KMS-11 (cell line): Measurements from ENCODE around the gene DBNDD1.
"Not testable (repeated sequence)": the region's sequence is repeated elsewhere in the genome, so short reads cannot be mapped to it uniquely, and the experiment has no call there.

Experiments used
- H2AFZ ChIP-seq: fragments of 200-600 bp; sonication (generic); 2 replicates; pipeline ENCODE4 v1.6.1; 2016; ENCODE audit warnings: antibody characterized with exemption, mixed run types, low read depth
- H3K27ac ChIP-seq: fragments of 200-600 bp; sonication (generic); 2 replicates; pipeline ENCODE4 v1.6.1; 2016; ENCODE audit warnings: mild to moderate bottlenecking, mixed run types
- H3K27me3 ChIP-seq: fragments of 200-600 bp; sonication (generic); 2 replicates; pipeline ENCODE4 v1.6.1; 2017; ENCODE audit warnings: mild to moderate bottlenecking, low read depth, mixed run types, moderate library complexity; ENCODE audit not compliant: insufficient read depth
- H3K36me3 ChIP-seq: fragments of 200-600 bp; sonication (generic); 2 replicates; pipeline ENCODE4 v1.6.1; 2017; ENCODE audit warnings: mild to moderate bottlenecking, mixed run types; ENCODE audit not compliant: insufficient read depth
- H3K4me1 ChIP-seq: fragments of 200-600 bp; sonication (generic); 2 replicates; pipeline ENCODE4 v1.6.1; 2016; ENCODE audit warnings: mild to moderate bottlenecking, low read depth, mixed run types; ENCODE audit not compliant: poor library complexity, severe bottlenecking
- H3K4me2 ChIP-seq: fragments of 200-600 bp; sonication (generic); 2 replicates; pipeline ENCODE4 v1.7.0; 2016; ENCODE audit warnings: mild to moderate bottlenecking, mixed run types
- H3K4me3 ChIP-seq: fragments of 200-600 bp; sonication (generic); IDR thresholded peaks from 2 replicates; pipeline ENCODE4 v1.6.1; 2017; ENCODE audit warnings: low read depth, low read length, mixed read lengths; ENCODE audit not compliant: insufficient read depth
- H3K79me2 ChIP-seq: fragments of 200-600 bp; sonication (generic); 2 replicates; pipeline ENCODE4 v1.6.1; 2016; ENCODE audit warnings: low read depth, mixed run types; ENCODE audit not compliant: insufficient read depth
- H3K9ac ChIP-seq: fragments of 200-600 bp; sonication (generic); 2 replicates; pipeline ENCODE4 v1.6.1; 2016; ENCODE audit warnings: mild to moderate bottlenecking, mixed run types
- H4K20me1 ChIP-seq: fragments of 200-600 bp; sonication (generic); 2 replicates; pipeline ENCODE4 v1.6.1; 2016; ENCODE audit warnings: mild to moderate bottlenecking, mixed run types; ENCODE audit not compliant: insufficient read depth
- TF ChIP-seq, protein P1 (sequence below): fragments of 200-600 bp; sonication (generic); conservative IDR thresholded peaks from 2 replicates; pipeline ENCODE4 v1.6.1; 2017; ENCODE audit warnings: low read depth, mild to moderate bottlenecking, antibody characterized with exemption, low read length, moderate library complexity, mixed read lengths

The DBNDD1 gene

GRCh38 chr16:89973235-89973634, 46.0 kb downstream of the DBNDD1 start:
- H3K79me2 ChIP-seq, result peaks cover 51% of the 10 kb centered on the region
- H3K4me3 ChIP-seq, result no peak overlapping the region
- peak overlapping the region; percentile 69 for H3K27ac ChIP-seq
- peak overlapping the region; percentile 98 for H3K4me2 ChIP-seq
- no peaks in the 10 kb centered on the region for H3K36me3 ChIP-seq
- TF ChIP-seq, protein P1, sequence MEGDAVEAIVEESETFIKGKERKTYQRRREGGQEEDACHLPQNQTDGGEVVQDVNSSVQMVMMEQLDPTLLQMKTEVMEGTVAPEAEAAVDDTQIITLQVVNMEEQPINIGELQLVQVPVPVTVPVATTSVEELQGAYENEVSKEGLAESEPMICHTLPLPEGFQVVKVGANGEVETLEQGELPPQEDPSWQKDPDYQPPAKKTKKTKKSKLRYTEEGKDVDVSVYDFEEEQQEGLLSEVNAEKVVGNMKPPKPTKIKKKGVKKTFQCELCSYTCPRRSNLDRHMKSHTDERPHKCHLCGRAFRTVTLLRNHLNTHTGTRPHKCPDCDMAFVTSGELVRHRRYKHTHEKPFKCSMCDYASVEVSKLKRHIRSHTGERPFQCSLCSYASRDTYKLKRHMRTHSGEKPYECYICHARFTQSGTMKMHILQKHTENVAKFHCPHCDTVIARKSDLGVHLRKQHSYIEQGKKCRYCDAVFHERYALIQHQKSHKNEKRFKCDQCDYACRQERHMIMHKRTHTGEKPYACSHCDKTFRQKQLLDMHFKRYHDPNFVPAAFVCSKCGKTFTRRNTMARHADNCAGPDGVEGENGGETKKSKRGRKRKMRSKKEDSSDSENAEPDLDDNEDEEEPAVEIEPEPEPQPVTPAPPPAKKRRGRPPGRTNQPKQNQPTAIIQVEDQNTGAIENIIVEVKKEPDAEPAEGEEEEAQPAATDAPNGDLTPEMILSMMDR, result no peak
- peak overlapping the region; percentile 98 for H2AFZ ChIP-seq
- H3K27me3 ChIP-seq, result no peaks in the 10 kb centered on the region
- H3K4me1 ChIP-seq, result peaks cover 15% of the 10 kb centered on the region
- no peaks in the 10 kb centered on the region for H4K20me1 ChIP-seq
- H3K9ac ChIP-seq, result peak overlapping the region; percentile 92

DNA sequence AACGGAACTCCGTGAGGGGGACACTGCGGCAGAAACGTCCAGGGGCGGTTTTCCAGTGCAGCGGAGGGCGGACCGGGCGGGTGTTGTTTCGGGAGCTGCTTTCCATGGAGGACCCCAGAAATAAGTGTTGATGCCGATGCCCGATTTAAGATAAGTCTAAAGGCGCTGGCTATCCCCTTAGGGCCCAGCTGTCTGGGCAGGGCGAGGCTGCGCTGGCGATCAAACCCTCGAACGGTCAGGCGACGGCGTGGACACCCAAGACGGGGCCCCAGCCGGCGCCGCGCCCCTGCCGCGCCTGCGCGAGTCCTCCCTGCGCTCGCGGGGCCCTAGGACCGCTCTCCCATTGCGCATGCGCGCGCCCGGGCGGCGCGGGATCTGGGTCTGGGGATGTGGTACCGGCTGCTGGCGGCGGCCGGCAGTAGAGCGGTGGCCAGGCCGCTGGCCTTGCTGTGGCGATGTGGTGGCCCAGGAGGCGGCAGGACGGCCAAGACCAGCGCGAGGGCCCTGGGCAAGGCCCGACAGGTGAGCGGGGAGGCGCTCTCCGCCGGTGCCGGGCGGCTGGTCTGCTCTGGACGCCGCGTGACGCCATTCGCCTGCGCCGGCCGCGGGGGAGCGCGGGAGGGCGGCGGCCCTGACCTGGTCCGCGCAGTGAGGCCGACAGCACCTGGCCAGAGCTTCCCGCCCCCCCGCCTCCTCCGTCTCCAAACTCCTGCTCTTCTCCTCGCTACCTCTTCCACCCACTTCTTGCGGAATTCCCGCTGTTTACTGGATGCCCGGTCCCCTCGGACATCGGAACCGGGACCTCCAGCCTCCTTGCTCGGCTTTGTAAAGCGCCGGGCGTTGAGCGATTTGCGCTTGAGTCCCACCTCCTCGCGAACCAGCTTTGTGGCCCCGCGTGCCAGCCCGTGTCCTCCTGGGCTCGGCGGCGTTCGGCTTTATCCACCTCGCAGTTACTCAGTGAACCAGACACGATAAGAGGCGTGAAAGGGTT, 46.7 kb downstream of the DBNDD1 start:
- H3K27ac ChIP-seq, result peak overlapping the region; percentile 69
- peaks cover 48% of the 10 kb centered on the region for H3K79me2 ChIP-seq
- TF ChIP-seq, protein P1, result 0 out of 2 replicates have a peak, but pooled peaks have one; percentile 11
- H3K4me3 ChIP-seq, result peak overlapping the region; percentile 29
- H2AFZ ChIP-seq, result peak overlapping the region; percentile 98
- no peaks in the 10 kb centered on the region for H4K20me1 ChIP-seq
- peak overlapping the region; percentile 98 for H3K4me2 ChIP-seq
- peak overlapping the region; percentile 92 for H3K9ac ChIP-seq
- no peaks in the 10 kb centered on the region for H3K27me3 ChIP-seq
- H3K4me1 ChIP-seq, result peaks cover 15% of the 10 kb centered on the region
- no peaks in the 10 kb centered on the region for H3K36me3 ChIP-seq

DNA sequence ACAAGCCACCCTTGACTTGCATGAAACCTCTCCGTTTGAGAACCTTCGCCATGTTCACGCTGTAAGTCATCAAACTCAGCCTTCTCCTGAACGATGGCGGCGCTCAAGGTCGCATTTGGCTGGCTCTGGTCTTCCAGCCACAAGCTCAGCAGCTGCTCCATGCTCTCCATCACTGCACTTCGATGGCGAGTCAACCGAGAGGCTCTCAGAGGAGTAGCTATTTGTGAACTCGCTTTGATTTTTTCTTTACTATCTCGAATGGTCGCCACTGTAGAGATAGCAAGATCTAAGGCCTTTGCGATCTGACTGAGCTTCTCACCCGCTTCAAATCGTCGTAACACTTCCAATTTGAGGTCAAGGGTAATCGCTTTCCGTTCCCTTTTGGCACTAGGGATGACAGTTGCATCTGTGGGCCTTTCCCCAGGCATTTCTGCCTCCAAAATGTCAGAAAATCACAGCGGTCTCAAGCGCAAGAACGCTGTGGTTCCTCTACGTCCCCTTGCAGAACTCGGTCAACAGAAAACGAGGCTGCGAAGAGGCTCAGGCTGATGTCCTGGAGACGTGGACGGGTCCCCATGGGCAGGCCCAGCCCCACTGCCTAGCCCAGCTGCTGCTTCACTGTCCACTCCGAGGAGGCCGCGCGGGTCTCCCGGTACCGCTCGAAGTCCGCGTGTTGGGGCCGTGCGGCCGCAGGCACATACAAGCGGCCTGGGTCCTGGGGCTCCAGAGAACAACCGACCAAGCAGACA, 47.6 kb downstream of the DBNDD1 start:
- Histone ChIP-seq H3K4me3 (peak overlapping the region; percentile 29), H3K27ac (peak overlapping the region; percentile 69), H4K20me1 (no peaks in the 10 kb centered on the region), H3K4me1 (peaks cover 15% of the 10 kb centered on the region), H2AFZ (peak overlapping the region; percentile 98), H3K9ac (peak overlapping the region; percentile 92; the same call in 1 of the 2 replicates), H3K79me2 (peaks cover 39% of the 10 kb centered on the region), H3K36me3 (no peaks in the 10 kb centered on the region), H3K4me2 (peak overlapping the region; percentile 98), H3K27me3 (no peaks in the 10 kb centered on the region)
- TF ChIP-seq, protein P1, result no peak

GRCh38 chr16:89969741-89970410, 49.4 kb downstream of the DBNDD1 start:
- no peak overlapping the region for H3K4me2 ChIP-seq

GRCh38 chr16:89968074-89968473, 51.2 kb downstream of the DBNDD1 start:
- H3K79me2 ChIP-seq, H2AFZ ChIP-seq, H3K4me2 ChIP-seq, H3K27ac ChIP-seq, H3K9ac ChIP-seq, H3K4me1 ChIP-seq, H3K36me3 ChIP-seq, H3K4me3 ChIP-seq, H4K20me1 ChIP-seq, H3K27me3 ChIP-seq: not testable (repeated sequence)

More at GRCh38 chr16:89969741-89970410, 49.4 kb downstream of the DBNDD1 start:
- Histone ChIP-seq H3K79me2 (peaks cover 21% of the 10 kb centered on the region), H3K27me3 (no peaks in the 10 kb centered on the region), H2AFZ (no peak overlapping the region), H4K20me1 (no peaks in the 10 kb centered on the region), H3K4me3 (no peak overlapping the region), H3K36me3 (no peaks in the 10 kb centered on the region), H3K9ac (no peak overlapping the region), H3K27ac (no peak overlapping the region), H3K4me1 (peaks cover 15% of the 10 kb centered on the region)
- TF ChIP-seq, protein P1, result no peak

DNA sequence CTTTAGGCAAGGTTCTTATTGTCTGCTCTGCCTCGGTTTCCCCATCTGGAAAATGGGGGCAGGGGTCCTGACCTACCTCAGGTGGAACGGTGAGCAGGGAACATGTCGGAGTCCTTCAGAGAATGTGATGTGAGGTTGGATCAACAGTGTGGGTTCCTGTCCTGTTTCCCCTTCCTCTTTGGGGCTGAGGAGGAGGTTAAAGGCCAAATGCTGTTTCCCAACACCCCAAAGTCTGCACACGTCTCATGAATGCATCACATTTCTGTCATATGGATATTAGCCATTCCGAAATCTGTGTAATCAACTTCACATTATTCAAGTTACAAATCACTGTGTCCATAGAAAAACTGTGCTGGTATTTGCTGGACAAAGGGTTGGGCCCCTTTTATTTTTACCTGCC, 51.8 kb downstream of the DBNDD1 start:
- H4K20me1 ChIP-seq, H3K36me3 ChIP-seq, H3K9ac ChIP-seq, H2AFZ ChIP-seq, H3K4me1 ChIP-seq, H3K27me3 ChIP-seq, H3K79me2 ChIP-seq, H3K4me2 ChIP-seq, H3K4me3 ChIP-seq, H3K27ac ChIP-seq: not testable (repeated sequence)
